Panc1 (cell line): ENCODE data around the gene CLDN5. TPM values are rescaled to one million over a fixed set of nuclear protein-coding genes. Genes with fewer than 3 reads are reported as not detected.

Experiments
- ATAC-seq: fragments of 200-7000 bp; cut with Tn5 transposase; 2 replicates; pipeline ENCODE4 v1.9.1; 2020; ENCODE audit warnings: mild to moderate bottlenecking, moderate library complexity
- BruUV-seq: library from RNA; stranded (reverse); fragments of 400-500 nt; replicated peaks from 2 replicates; lab custom pipeline; 2021; lab: Mats Ljungman, UMichigan
- CTCF ChIA-PET: fragments of 300-600 bp; sonication (Branson Sonifier 250); formaldehyde crosslinking; loops from one replicate; lab custom pipeline; 2022; ENCODE audit warnings: antibody characterized with exemption; lab: Charles Lee
- POLR2A ChIA-PET: fragments of 300-600 bp; sonication (Branson Sonifier 250); formaldehyde crosslinking; loops from one replicate; lab custom pipeline; 2022; ENCODE audit warnings: antibody characterized with exemption; lab: Charles Lee
- DNase-seq: peaks from one replicate; pipeline ENCODE4 v3.0.0-alpha.2; 2010; ENCODE audit warnings: low read depth, low spot score
- H3K27ac ChIP-seq: 2 replicates; pipeline ENCODE4 v1.5.1; 2011; ENCODE audit warnings: mild to moderate bottlenecking, low read length, inconsistent platforms
- H3K27me3 ChIP-seq: fragments of 200-500 bp; sonication (Bioruptor generic); 2 replicates; pipeline ENCODE4 v1.6.0; 2014; ENCODE audit warnings: low read length, inconsistent platforms; ENCODE audit not compliant: control insufficient read depth, insufficient read depth
- H3K36me3 ChIP-seq: fragments of 200-500 bp; sonication (Bioruptor generic); 2 replicates; pipeline ENCODE4 v1.5.1; 2014; ENCODE audit warnings: inconsistent platforms, mild to moderate bottlenecking, low read length, moderate library complexity; ENCODE audit not compliant: control insufficient read depth, insufficient read depth
- H3K4me1 ChIP-seq: 2 replicates; pipeline ENCODE4 v1.5.1; 2011; ENCODE audit warnings: inconsistent platforms, mild to moderate bottlenecking, low read length, moderate library complexity; ENCODE audit not compliant: control insufficient read depth, insufficient read depth
- H3K4me3 ChIP-seq, 2 experiments: 2 replicates each; pipeline ENCODE4 v1.5.1; 2011 to 2012; ENCODE audit warnings: low read depth in 2 of 2, low read length in 2 of 2, mild to moderate bottlenecking in 2 of 2, inconsistent platforms in 1 of 2, moderate library complexity in 1 of 2
- H3K9me3 ChIP-seq: fragments of 200-500 bp; sonication (Bioruptor generic); 2 replicates; pipeline ENCODE4 v1.5.1; 2014; ENCODE audit warnings: low read depth, mild to moderate bottlenecking, inconsistent platforms, low read length, moderate library complexity; ENCODE audit not compliant: control insufficient read depth, insufficient read depth
- POLR2AphosphoS5 ChIP-seq: IDR thresholded peaks from 2 replicates; pipeline ENCODE4 v1.6.1; 2012; ENCODE audit warnings: mild to moderate bottlenecking, low read depth, low read length, moderate library complexity
- SIN3A ChIP-seq: IDR thresholded peaks from 2 replicates; pipeline ENCODE4 v1.6.1; 2012; ENCODE audit warnings: low read depth, mild to moderate bottlenecking, low read length, moderate library complexity, borderline replicate concordance; ENCODE audit not compliant: insufficient read depth
- TCF7L2 ChIP-seq: IDR thresholded peaks from 2 replicates; pipeline ENCODE4 v1.6.1; 2011; ENCODE audit warnings: mild to moderate bottlenecking, low read depth, low read length, inconsistent platforms
- in situ Hi-C: cut with HindIII; loops from 2 replicates; pipeline ENCODE4 v1.10.0; 2016; ENCODE audit warnings: low sequenced_read_pairs, low pct_unique_long_range_greater_than_20kb
- intact Hi-C: fragments of 100-400 bp; cut with micrococcal nuclease; formaldehyde crosslinking; loops from one replicate; pipeline ENCODE4 v1.10.0; 2022; ENCODE audit not compliant: unreplicated experiment
- total RNA-seq: library from RNA; stranded (reverse); gene quantifications from one replicate; pipeline ENCODE4 v1.2.1, GENCODE V29; 2021; ENCODE audit not compliant: unreplicated experiment
- TF ChIP-seq, protein P1 (sequence below): fragments of 450-650 bp; IDR thresholded peaks from 2 replicates; pipeline ENCODE4 v1.5.1; 2017; ENCODE audit warnings: mild to moderate bottlenecking
- TF ChIP-seq, protein P2 (sequence below), 2 experiments: IDR thresholded peaks; 2 replicates each; pipeline ENCODE4 v1.6.1; 2011 to 2012; ENCODE audit warnings: low read depth in 2 of 2, control low read depth in 1 of 2, low read length in 1 of 2, mild to moderate bottlenecking in 1 of 2, moderate library complexity in 1 of 2; ENCODE audit not compliant: insufficient read depth in 1 of 2

The CLDN5 gene
- total RNA-seq, 1 experiment from 2014 or later: 0.18 TPM

DNA sequence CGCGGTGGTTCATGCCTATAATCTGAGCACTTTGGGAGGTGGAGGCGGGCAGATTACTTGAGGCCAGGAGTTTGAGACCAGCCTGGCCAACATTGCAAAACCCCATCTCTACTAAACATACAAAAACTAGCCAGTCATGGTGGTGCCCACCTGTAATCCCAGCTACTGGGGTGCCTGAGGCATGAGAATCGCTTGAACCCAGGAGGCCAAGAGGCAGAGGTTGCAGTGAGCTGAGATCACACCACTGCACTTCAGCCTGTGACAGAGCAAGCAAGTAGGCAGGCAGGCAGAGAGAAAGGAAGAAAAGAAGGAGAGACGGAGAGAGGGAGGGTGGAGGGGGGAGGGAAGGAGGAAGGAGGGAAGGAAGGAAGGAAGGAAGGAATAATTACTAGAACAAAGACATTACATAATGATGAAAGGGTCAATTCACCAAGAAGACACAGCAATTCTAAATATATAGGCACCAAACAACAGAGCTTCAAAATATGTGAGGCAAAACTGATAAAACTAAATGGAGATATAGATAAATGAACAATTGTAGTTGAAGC lies 13.8 kb upstream of the CLDN5 start:
- DNase-seq (no peak), ATAC-seq (no peak)
- ChIA-PET POLR2A (no interaction called here), CTCF (no interaction called here)
- Histone ChIP-seq H3K4me3 (no peak overlapping the region), H3K4me1 (no peaks in the 10 kb centered on the region), H3K27me3 (no peaks in the 10 kb centered on the region), H3K36me3 (no peaks in the 10 kb centered on the region), H3K27ac (no peak overlapping the region), H3K9me3 (no peaks in the 10 kb centered on the region)
- BruUV-seq: no TSS peak
- TF ChIP-seq, protein P1, sequence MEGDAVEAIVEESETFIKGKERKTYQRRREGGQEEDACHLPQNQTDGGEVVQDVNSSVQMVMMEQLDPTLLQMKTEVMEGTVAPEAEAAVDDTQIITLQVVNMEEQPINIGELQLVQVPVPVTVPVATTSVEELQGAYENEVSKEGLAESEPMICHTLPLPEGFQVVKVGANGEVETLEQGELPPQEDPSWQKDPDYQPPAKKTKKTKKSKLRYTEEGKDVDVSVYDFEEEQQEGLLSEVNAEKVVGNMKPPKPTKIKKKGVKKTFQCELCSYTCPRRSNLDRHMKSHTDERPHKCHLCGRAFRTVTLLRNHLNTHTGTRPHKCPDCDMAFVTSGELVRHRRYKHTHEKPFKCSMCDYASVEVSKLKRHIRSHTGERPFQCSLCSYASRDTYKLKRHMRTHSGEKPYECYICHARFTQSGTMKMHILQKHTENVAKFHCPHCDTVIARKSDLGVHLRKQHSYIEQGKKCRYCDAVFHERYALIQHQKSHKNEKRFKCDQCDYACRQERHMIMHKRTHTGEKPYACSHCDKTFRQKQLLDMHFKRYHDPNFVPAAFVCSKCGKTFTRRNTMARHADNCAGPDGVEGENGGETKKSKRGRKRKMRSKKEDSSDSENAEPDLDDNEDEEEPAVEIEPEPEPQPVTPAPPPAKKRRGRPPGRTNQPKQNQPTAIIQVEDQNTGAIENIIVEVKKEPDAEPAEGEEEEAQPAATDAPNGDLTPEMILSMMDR: no peak
- TF ChIP-seq SIN3A (no peak), TCF7L2 (no peak), POLR2AphosphoS5 (no peak)
- TF ChIP-seq, protein P2, sequence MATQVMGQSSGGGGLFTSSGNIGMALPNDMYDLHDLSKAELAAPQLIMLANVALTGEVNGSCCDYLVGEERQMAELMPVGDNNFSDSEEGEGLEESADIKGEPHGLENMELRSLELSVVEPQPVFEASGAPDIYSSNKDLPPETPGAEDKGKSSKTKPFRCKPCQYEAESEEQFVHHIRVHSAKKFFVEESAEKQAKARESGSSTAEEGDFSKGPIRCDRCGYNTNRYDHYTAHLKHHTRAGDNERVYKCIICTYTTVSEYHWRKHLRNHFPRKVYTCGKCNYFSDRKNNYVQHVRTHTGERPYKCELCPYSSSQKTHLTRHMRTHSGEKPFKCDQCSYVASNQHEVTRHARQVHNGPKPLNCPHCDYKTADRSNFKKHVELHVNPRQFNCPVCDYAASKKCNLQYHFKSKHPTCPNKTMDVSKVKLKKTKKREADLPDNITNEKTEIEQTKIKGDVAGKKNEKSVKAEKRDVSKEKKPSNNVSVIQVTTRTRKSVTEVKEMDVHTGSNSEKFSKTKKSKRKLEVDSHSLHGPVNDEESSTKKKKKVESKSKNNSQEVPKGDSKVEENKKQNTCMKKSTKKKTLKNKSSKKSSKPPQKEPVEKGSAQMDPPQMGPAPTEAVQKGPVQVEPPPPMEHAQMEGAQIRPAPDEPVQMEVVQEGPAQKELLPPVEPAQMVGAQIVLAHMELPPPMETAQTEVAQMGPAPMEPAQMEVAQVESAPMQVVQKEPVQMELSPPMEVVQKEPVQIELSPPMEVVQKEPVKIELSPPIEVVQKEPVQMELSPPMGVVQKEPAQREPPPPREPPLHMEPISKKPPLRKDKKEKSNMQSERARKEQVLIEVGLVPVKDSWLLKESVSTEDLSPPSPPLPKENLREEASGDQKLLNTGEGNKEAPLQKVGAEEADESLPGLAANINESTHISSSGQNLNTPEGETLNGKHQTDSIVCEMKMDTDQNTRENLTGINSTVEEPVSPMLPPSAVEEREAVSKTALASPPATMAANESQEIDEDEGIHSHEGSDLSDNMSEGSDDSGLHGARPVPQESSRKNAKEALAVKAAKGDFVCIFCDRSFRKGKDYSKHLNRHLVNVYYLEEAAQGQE (IDR thresholded peaks at IDR 0.05; ENCODE audit: insufficient read depth in 1 of 2, low read depth in 2 of 2, low read length in 1 of 2): no peak
- intact Hi-C loops (no loop called here), in situ Hi-C loops (no loop called here)

DNA sequence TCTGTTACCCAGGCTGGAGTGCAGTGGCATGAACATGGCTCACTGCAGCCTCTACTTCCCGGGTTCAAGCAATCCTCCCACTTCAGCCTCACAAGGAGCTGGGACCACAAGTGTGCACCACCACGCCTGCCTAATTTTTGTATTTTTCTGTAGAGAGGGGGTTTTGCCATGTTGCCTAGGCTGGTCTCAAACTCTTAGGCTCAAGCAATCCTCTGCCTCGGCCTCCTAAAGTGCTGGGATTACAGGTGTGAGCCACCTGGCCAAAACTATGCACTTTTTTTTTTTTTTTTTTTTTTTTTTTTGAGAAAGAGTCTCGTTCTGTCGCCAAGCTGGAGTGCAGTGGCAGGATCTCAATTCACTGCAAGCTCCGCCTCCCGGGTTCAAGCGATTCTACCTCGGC lies 12.4 kb upstream of the CLDN5 start:
- intact Hi-C loops: no loop called here
- Histone ChIP-seq H3K27me3 (no peaks in the 10 kb centered on the region), H3K27ac (no peak overlapping the region), H3K4me1 (no peaks in the 10 kb centered on the region), H3K9me3 (no peaks in the 10 kb centered on the region), H3K36me3 (no peaks in the 10 kb centered on the region), H3K4me3 (no peak overlapping the region)
- CTCF ChIA-PET: no interaction called here
- DNase-seq: no peak
- no peak for TF ChIP-seq TCF7L2
- TF ChIP-seq, protein P2 (IDR thresholded peaks at IDR 0.05; ENCODE audit: insufficient read depth in 1 of 2, low read depth in 2 of 2, low read length in 1 of 2): no peak
- no peak for TF ChIP-seq POLR2AphosphoS5
- TF ChIP-seq, protein P1: no peak
- no peak for TF ChIP-seq SIN3A
- BruUV-seq: no TSS peak
- in situ Hi-C loops: no loop called here
- ATAC-seq: no peak
- POLR2A ChIA-PET: no interaction called here
